OCI-LY7 (cell line): ENCODE measurements around the gene ORM2.

ENCODE experiments used
- EZH2phosphoT487 ChIP-seq: fragments of 200-600 bp; sonication (generic); IDR thresholded peaks from 2 replicates; pipeline ENCODE4 v1.6.1; 2018; ENCODE audit warnings: low read depth, borderline replicate concordance, mild to moderate bottlenecking, mixed run types, antibody characterized with exemption, low read length, moderate library complexity, mixed read lengths
- TF ChIP-seq, protein P1 (sequence below): fragments of 200-600 bp; sonication (generic); conservative IDR thresholded peaks from 2 replicates; pipeline ENCODE4 v1.5.1; 2014; ENCODE audit warnings: mild to moderate bottlenecking, antibody characterized with exemption, low read length, moderate library complexity, mixed read lengths

- TF ChIP-seq, protein P1, sequence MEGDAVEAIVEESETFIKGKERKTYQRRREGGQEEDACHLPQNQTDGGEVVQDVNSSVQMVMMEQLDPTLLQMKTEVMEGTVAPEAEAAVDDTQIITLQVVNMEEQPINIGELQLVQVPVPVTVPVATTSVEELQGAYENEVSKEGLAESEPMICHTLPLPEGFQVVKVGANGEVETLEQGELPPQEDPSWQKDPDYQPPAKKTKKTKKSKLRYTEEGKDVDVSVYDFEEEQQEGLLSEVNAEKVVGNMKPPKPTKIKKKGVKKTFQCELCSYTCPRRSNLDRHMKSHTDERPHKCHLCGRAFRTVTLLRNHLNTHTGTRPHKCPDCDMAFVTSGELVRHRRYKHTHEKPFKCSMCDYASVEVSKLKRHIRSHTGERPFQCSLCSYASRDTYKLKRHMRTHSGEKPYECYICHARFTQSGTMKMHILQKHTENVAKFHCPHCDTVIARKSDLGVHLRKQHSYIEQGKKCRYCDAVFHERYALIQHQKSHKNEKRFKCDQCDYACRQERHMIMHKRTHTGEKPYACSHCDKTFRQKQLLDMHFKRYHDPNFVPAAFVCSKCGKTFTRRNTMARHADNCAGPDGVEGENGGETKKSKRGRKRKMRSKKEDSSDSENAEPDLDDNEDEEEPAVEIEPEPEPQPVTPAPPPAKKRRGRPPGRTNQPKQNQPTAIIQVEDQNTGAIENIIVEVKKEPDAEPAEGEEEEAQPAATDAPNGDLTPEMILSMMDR: no peak
- no peak for TF ChIP-seq EZH2phosphoT487
These were observed 41.9 kb upstream of the ORM2 start for GRCh38 chr9:114287763-114288192.
